T-helper 9 cell (primary cell): ENCODE data around the gene QKI.
"Not testable (repeated sequence)": the region's sequence is repeated elsewhere in the genome, so short reads cannot be mapped to it uniquely, and the experiment has no call there.

Source experiments
- DNase-seq: peaks from one replicate; pipeline ENCODE4 v3.0.0-alpha.2; 2020

The QKI gene

DNA sequence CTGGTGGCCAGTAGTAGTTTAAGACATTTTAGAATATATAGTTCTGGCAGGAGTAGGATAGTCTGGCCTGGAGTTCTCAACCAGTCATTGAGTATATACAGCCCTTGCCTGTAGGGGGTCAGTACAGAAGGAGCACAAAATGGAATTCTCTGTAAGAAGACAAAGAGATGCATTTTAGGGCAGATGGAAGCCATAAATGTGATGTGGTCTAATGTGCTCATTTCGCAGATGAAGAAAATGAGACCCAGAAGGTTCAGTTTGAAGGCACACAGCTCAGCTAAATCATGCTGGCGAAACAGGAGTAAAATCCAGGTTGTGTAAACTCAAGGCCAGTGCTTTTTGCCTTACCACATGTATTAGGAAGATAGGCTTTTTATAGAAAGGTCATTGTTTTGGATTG, 29.6 kb downstream of the QKI start:
- no peak for DNase-seq

DNA sequence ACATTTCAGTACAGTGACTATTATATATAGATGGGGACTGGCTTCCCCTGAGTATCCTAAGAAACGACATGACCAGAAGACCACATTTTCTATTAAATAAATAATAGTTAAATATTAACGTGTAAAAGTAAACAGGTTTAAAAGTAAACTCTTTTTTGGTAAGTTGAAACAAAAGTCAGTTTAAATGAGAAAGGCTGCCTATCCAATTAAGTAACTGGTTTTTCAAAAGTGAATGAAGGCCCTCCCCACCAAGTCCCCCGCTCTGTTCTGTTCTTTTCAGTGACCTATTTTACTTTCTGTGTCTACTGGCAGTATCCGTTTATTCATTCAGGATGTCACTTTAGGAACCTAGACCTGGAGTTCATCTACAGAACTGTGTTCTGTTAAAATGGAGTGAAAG, 32.0 kb downstream of the QKI start:
- DNase-seq = no peak

GRCh38 chr6:163449076-163449475, 34.6 kb downstream of the QKI start:
- DNase-seq = no peak

DNA sequence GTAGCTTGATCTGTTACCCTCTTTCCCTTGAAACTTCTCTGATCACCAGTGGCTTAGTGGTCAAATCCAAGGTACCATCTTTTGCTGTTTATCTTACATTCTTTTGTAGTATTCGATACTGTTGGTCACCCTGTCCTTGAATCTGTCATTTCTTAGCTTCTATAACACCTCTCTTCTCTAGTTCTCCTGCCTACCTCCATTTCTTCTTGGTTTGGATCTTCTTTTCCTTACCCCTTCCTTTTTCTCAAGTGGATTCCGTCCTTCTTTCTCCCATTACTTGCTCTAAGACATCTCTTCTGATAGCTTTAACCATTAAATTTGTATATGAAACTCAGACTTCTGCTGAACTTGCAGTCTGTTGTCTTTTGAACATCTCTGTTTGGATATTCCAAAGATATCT, 39.9 kb downstream of the QKI start:
- DNase-seq = no peak

- no peak for DNase-seq
Observed at GRCh38 chr6:163455552-163455951, 41.0 kb downstream of the QKI start.

GRCh38 chr6:163457637-163458561, 43.4 kb downstream of the QKI start:
- DNase-seq = no peak

DNA sequence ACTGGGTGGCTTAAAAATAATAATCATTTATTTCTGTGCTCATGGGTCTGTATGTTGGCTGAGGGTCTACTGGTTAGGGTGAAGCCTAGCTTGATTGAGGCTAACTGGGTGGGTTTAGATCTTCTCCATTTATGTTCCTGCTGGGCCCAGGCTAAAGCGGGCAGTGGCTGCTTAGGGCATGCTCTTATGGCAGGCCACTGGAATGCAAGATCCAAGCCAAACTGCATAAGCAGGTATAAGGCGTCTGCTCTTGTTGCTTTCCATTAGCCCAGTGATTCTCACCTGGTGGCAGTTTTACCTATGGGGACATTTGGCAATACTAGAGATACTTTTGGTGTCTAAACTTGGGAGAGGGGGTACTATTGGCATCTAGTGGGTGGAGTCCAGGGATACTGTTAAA, 44.5 kb downstream of the QKI start:
- no peak for DNase-seq

GRCh38 chr6:163459536-163459935, 45.0 kb downstream of the QKI start:
- no peak for DNase-seq

GRCh38 chr6:163460307-163460782, 45.8 kb downstream of the QKI start:
- no peak for DNase-seq

DNA sequence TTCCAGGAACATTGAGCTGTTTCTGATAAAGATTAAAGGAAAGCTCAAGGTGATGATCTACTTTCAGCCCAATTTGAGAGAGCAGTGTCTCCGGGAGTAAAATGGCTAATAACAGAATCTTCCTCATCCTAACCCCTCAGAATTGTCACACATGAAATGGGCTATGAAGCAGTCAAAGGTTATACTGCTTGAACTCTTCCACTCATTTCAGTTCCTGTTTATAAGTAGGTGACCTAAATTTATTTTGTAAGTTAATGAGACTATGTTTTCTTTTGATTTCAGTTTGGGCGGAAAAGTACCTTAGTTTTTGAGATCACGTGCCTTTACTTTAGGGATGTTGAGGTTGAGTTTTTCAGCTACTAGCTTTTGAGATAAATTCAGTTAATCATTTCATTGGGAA, 47.2 kb downstream of the QKI start:
- no peak for DNase-seq

DNA sequence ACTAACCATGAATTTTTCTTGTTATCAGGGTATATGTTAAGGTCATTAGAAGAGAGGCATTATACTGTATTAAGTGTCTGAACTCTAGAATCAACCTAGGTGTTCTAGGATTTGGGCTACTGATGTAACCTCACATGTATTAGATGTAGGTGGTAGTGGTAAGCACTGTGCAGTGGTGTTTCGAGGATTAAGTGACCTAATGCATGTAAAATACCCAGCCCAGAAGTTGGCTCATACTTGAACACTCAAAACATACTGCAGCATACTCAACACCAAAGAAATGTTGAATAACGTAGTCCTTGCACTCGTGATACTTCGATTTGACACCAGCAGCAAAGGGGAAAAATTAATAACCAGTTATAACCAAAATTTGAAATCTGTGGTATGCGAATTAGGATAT, 48.7 kb downstream of the QKI start:
- no peak for DNase-seq

- no peak for DNase-seq
Observed at GRCh38 chr6:163463795-163464194, 49.3 kb downstream of the QKI start.

DNA sequence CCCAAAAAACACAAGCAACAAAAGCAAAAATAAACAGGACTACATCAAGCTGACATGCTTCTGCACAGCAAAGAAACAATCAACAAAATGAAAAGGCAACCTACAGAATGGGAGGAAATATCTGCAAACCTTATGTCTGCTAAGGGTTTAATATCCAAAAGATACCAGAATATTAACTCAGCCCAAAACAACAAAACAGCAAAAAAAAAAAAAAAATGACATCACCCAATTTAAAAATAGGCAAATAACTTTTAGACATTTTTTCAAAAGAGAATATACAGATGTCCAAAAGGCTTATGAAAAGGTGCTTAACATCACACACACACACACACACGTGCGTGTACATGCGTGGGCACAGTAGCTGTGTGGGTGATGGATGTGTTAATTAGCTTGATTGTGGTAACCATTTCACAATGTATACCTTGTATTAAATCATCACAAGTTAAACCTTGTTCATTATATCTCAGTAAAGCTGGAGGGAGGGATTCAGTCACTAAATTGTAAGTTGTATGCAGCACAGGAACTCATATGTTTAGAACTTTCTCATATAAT, 52.4 kb downstream of the QKI start:
- no peak for DNase-seq

GRCh38 chr6:163468738-163469137, 54.2 kb downstream of the QKI start:
- DNase-seq = no peak

DNA sequence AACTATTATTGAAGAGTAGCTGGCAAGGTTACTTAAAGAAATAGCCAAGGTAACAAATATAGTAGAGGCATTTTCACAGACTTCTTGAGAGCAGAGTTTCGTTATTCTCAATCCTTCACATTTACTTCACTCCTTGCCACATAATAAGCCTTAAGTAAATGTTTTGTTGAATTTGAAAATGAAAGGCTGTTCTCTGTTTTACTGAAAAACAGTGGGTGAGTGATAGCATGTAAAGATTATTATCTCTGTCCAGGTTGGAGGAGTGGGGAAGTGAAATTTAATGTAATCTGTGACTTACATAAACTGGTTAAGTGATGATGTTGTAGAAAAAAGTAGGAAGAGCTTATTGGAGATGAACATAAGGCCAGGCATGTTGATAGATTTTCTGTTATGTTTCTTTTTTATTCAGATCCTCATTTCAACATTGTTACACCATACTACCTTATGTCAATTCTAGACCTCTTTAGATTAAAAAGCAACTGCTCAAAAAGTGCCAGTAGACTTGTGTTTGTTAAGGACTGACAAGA, 55.0 kb downstream of the QKI start:
- no peak for DNase-seq

- DNase-seq = no peak
Observed at GRCh38 chr6:163470611-163471010, 56.1 kb downstream of the QKI start.

DNA sequence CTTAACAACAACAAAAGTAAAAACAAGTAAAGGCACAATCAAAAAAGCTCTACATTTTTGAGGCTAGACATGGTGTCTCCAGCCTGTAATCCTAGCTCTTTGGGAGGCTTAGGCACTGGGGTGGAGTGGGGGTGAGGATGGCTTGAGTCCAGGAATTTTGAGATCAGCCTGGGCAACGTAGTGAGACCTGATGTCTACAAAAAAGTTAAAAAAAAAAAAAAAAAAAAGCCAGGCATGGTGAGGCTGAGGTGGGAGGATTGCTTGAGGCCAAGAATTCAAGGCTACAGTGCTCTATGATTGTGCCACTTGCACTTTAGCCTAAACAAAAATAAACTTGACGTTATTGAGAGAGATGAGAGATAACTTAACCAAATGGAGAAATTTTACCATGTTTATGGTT, 60.1 kb downstream of the QKI start:
- no peak for DNase-seq

GRCh38 chr6:163476946-163477345, 62.4 kb downstream of the QKI start:
- DNase-seq = not testable (repeated sequence)

- DNase-seq = no peak
Observed at GRCh38 chr6:163483107-163483506, 68.6 kb downstream of the QKI start.

DNA sequence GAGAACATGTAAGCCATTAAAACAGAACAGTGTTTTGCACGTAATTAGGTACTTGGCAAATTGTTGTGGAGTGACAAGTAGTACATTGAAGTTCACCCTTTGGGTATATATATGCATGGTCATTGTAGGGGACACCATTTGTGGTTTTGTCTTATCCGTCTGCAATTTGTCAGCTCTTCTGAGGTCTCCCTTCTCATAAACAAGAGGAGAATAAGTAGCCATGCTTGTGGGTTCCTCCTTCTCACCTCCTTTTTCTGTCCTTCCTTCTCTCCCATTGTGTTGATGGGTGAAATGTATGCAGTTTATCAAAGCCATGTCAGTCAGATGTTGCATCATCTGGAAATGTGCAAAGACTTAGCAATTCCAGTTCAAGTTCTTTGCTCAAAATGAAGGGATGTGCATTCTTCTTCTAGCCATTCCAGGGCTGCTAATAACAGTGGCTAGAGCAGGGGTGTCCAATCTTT, 70.9 kb downstream of the QKI start:
- no peak for DNase-seq

DNA sequence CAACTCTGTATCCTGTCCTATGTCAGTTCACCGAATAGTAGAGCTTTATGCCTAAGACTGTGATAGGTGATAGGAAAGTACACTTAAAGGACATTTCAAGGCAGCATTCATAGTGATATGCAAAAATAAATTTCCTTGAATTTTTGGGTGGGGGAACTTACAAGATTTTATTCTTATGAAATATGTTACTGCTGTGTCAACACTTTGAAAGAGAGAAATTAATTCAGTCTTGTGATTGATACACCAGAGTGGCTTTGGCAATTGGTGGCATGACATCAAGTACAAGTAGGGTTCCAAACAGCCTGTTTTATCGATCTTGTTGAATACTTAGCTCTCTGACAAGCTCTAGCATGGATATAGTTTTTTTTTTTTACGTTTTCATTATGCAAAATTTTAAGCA, 72.3 kb downstream of the QKI start:
- DNase-seq = no peak

GRCh38 chr6:163487606-163488005, 73.1 kb downstream of the QKI start:
- no peak for DNase-seq

- DNase-seq = no peak
Observed at GRCh38 chr6:163489584-163489983, 75.1 kb downstream of the QKI start.
